HG03039 (cell line): ENCODE data around the gene BTBD9.

ENCODE experiments used
- ATAC-seq: cut with Tn5 transposase; IDR thresholded peaks from one replicate; pipeline ENCODE4 v1.9.1; 2021; ENCODE audit warnings: mild to moderate bottlenecking, moderate library complexity; ENCODE audit not compliant: unreplicated experiment

The BTBD9 gene

DNA sequence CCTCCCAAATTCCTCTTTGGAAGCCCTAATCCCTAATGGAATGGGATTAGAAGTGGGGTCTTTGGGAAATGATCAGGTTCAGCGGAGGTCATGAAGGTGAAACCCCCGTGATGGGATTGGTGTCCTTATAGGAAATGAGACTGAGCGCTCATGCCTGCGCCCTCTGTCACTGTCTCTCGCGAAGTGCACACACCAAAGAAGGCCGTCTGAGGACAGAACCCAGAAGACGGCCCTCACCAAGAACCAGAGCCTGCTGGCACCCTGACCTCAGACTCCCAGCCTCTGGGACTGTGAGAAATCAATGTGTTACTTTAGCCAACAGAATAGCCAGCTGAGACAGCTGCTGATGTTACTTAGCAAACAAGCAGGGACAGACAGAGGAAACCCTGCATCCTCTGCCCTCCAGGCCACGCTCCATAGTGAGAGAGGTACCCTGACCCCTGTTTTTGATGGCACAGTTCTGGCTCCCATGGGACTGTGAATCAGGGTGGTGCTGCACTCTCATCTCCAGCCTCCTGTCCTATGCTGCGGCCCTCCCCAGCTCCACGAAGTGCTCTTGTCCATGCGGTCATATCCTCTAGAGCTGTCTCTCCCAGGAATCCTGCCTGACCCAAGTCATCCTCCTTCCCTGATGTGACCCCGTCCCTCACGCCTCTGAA is 450.9 kb downstream of the BTBD9 start:
- no peak for ATAC-seq

- no peak for ATAC-seq
These were observed 451.7 kb downstream of the BTBD9 start for GRCh38 chr6:38187811-38188590.

GRCh38 chr6:38187325-38187724 is 452.4 kb downstream of the BTBD9 start:
- no peak for ATAC-seq

GRCh38 chr6:38185752-38186151 is 454.0 kb downstream of the BTBD9 start:
- ATAC-seq = no peak

DNA sequence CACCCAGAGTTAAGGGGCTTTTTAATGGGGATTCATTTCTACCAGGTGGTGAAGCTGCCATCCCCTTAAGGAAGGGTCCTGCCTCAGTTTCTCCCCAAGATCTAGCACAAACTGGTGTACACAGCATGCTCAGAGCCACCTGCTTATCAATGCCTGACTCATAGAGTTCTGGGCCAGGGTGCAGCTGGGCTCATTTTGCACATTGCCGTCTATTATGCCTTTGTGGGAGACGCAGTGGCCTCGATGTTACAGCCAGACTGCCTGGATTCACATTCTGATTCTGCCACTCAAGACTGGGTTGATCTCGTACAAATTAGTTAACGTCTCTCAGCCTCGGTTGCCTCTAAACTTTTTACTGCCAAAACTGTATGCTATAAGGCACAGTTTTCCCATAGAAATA is 454.5 kb downstream of the BTBD9 start:
- no peak for ATAC-seq

- ATAC-seq = no peak
These were observed 455.1 kb downstream of the BTBD9 start for GRCh38 chr6:38184585-38185080.

DNA sequence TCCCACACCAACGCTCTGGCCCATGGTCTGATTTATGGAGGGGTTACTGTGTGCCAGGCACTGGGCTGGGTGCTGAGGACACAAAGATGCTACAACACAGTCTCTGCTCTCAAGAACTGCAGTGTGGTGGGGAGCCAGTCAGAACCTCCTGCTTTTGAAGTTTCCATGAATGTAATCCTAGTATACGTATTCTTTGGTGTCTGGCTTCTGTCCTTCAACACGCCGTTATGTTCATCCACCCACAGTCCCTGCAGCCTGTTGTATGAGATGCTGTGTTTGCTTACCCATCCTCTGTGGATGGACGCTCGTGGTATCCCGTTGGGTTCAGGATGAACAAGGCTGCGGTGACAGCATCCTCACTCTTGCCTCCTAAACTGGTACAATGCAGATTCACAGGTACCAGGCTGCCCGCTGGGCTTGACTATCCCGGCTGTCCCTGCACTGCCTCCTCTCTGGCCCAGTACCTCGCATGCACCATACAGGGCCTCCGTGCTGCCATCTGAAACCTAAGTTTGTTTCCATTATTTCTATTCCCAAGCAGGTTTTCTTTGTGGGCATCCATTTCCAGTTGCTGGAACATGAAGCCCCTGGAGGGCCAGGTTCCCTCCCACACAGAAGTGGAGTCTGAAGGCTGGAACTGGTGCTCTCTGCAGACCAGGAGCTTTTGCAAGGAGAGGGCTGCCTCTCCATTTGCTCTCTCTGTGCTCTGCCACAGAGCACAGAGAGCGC is 455.7 kb downstream of the BTBD9 start:
- no peak for ATAC-seq

DNA sequence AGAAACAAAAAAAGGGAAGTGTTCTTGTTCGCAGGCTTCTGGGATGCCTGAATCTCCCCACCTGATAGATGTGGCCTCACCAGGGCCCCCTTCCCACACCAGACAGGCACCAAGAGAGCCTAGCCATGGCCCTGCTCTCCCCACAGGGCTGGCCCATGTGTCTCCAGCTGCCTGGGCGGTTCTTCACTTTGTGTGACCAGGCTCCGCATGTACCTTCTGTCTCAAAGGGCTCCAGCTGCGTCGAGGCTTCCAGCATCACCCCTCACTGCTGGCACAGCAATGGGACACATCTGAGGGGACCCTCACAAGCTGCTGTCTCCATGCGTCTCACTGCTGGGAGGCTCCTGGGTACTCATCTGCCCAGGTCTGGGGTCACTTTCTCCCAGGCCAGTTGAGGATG is 457.3 kb downstream of the BTBD9 start:
- ATAC-seq = no peak

DNA sequence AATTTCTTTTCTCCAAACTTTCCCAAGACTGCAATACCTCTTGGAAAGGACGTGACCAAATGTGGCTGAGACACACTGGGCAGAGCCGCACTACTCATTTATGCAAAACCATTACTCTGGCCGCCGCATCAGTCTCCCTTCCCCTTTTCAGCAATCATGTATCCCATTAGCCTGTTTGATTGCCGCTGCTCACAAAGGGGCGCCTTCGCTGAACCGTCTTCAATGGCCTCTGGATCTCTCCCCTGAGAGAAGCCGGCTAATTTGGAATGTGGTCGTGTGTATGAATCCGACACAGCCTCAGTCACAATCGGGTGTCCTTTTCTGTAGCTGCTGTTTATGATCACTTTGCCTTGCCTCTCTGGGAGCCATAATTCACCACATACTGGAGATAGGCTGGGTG is 459.1 kb downstream of the BTBD9 start:
- no peak for ATAC-seq

- ATAC-seq = no peak
These were observed 459.8 kb downstream of the BTBD9 start for GRCh38 chr6:38179794-38180430.

- no peak for ATAC-seq
These were observed 460.4 kb downstream of the BTBD9 start for GRCh38 chr6:38179300-38179699.

DNA sequence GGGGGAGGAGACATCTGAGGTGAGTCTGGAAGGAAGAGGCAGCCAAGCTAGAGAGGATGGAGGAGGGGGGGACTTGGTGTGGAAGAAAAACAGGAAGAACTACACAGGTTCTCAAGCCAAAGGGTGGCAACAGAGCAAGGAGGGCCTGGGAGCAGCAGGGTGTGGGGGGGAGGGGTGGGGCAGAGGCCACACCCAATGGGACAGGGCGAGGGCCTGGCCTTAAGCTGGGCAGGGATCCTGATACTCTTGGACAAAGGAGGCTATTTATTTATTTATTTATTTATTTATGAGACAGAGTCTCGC is 461.2 kb downstream of the BTBD9 start:
- ATAC-seq = no peak

DNA sequence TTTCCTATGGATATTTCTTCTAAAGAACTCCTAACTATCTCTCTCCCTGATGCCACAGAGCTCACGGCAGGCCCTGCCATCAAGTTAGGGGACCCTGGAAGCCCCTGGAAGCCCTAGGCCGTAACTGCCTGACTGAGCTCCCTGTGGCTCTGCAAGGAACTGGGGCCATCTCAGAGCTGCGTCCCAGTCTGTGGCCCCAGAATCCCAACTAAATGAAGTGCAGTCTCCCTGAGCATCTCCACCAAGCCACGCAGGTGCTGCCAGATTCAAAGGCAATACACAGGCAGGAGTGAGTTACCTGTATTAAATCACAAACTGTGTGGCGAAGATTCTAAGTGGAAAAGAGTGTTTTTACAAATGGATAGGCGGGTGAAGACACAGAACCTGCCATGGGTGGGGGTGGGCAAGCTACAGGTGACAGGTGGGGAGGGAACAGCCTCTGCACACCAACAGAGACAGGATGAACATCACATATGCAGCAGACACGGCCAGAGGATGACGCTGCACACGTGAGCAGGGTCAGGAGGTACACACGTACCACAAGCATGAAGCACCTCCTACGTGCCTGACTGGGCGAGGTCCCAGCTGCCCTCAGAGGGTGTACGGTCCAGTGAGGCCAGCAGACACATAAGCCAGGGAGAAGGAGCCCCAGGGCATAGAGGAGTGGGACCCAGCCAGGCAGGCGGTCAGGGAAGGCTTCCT is 461.7 kb downstream of the BTBD9 start:
- ATAC-seq = no peak

DNA sequence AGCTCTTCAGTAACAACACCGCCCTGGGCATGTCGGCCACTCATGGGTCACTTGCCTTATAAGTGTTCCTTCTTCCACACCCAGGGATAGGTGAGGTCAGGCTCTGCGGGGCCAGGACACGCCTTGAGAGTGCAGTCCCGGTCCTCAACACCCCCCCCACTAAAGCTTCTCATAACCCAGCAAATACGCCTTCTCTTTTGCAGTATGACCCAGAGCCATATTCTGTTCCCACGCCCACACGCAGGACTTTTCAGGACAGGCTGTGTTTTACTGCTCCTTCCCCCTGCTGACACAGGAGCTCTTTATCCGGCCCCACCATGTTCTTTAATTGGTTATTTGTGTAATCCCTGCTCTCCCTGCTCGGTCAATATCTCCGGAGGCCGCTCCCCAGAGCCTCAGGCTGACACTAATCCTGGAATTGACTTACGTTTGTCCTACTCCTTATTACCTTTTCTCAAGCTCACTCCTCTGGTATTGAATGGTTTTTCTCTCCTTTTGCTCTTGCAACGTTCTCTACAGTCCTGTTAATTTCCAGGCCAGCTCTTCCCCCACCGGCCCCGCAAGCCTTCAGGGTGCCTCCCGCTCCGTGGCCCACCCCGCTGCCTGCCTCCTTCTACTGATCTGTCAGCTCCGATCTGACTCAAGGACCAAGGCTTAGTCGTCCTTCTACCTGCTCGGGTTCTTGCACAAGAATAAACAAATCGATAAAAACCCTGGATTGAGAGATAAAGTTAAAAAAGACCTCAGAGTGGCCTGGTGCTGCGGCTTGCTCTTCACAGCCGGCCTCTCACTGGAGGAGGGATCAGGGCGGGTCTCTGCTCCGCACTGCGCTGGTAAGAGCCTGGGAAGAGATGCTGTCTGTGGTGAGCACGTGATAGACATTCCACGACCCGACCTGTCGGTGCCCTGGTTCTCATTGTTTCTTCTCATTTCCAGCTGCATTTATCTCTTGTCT is 462.7 kb downstream of the BTBD9 start:
- ATAC-seq = no peak

DNA sequence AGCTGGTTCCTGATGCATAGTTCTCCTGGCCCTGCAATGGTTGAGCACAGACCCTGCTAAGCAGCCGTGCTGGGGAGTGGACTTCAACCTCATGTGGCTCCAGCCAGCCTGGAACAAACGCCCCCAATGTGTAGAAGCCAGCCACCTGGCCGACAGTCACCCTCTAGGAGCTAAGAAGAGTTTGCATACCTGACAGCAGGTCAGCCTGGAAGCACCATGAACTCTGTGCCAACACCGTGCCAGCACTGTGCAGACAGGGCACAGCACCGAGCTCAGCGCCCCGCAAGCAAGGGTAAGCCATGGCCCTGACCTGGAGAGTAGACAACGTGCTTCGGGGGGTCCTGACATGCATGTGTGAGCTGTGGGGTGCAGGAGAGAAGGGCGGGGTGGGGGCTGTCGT is 463.9 kb downstream of the BTBD9 start:
- ATAC-seq = no peak

DNA sequence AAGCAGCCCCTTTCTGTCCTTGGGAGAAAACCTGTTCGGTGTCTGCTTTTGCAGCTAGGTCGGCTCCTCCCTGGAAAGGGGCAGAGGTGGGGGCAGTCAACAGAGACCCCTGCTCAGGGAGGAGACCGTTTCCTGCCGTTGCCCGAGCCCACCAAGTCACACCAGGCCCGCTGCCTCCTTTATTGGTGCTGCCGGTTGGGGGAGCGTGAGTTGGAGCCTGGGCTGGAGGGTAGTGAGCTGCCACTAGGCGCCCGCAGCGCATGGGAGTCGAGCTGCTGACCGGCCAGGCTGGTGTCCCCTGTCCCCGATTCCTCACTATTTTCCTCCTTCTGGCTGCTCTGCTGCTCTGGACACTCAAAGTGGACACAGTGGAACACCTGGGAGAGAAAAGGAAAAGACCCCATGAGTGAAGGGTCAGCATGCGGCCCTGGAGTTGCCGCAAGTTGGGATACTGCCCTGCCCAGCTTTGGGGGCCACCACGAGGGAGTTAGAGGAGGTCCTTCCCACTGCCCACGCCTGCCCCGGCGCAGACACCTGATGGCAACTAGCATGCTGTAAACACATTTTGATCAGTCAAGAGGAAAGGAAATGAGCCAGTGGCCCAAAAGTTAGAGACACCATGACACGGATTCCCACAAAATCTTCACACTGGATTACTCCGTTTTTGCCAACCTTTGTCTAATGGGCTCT is 464.8 kb downstream of the BTBD9 start:
- no peak for ATAC-seq

- no peak for ATAC-seq
These were observed 465.4 kb downstream of the BTBD9 start for GRCh38 chr6:38174315-38174714.

GRCh38 chr6:38173909-38174308 is 465.8 kb downstream of the BTBD9 start:
- ATAC-seq = no peak

- ATAC-seq = no peak
These were observed 466.9 kb downstream of the BTBD9 start for GRCh38 chr6:38172739-38173410.
